ENCODE data around the gene BCL2L13.
"Not testable (repeated sequence)": the region's sequence is repeated elsewhere in the genome, so short reads cannot be mapped to it uniquely, and the experiment has no call there.

BCL2L13 gene

DNA sequence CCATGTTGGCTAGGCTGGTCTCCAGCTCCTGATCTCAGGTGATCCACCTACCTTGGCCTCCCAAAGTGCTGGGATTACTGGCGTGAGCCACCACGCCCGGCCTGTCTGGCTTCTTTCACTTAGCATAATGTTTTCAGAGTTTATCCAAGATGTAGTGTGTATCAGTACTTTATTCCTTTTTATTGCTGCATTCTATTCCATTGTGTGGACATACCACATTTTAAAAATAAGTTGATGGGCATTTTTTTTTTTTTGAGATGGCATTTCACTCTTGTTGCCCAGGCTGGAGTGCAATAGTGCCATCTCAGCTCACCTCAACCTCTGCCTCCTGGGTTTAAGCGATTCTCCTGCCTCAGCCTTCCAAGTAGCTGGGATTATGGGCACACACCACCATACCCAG is 3.8 kb downstream of the BCL2L13 start:
- not testable (repeated sequence) for H3K9me3 ChIP-seq (ENCODE audit: low read length); H2AFZ ChIP-seq (ENCODE audit: low read depth, low read length); H3K4me1 ChIP-seq (ENCODE audit: insufficient read depth, low read length); H3K36me3 ChIP-seq (ENCODE audit: insufficient read depth, low read length); H3K4me3 ChIP-seq (ENCODE audit: low read length); H3K27me3 ChIP-seq (ENCODE audit: insufficient read depth, low read length)

DNA sequence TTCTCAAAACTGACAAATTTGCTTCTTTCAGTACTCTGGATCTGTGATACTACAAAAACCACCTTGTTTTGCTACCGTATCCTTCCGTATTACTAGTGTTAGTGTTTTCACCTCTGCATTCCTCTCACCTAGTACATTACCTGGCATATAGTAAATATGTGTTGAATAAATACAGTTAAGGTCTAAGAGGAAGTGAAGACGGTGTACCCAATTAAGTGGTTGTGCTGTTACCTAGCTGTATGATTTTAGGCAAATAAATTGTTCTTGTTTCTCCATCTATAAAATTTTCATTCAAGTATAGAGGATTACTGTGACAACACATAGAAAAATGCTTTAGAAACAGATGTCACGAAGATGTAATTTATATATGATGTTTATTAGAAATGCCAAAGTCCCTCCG is 8.9 kb downstream of the BCL2L13 start:
- H3K4me3 ChIP-seq (ENCODE audit: low read length) = no peak overlapping the region
- H3K4me1 ChIP-seq (ENCODE audit: insufficient read depth, low read length) = no peaks in the 10 kb centered on the region
- no peaks in the 10 kb centered on the region for H3K27me3 ChIP-seq (ENCODE audit: insufficient read depth, low read length)
- H3K36me3 ChIP-seq (ENCODE audit: insufficient read depth, low read length) = peaks cover 4% of the 10 kb centered on the region
- no peaks in the 10 kb centered on the region for H3K9me3 ChIP-seq (ENCODE audit: low read length)
- H2AFZ ChIP-seq (ENCODE audit: low read depth, low read length) = no peak overlapping the region

DNA sequence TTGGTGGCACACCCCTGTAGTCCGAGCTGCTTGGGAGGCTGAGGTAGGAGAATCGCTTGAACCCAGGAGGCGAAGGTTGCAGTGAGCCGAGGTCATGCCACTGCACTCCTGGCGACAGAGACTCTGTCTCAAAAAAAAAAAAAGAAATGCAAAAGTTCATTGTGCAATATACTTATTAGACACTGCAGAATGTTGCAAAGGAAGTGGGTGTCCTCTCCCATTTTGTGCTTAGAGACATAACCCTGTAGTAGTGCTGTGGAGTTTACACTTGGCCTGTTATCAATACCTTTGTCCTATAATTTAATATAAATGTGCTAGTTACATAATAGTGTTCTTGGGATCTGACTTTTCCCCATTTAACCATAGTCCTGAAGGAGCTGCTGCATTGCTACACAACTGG is 9.4 kb downstream of the BCL2L13 start:
- Histone ChIP-seq H3K9me3 (ENCODE audit: low read length) (no peaks in the 10 kb centered on the region), H3K36me3 (ENCODE audit: insufficient read depth, low read length) (peaks cover 4% of the 10 kb centered on the region), H2AFZ (ENCODE audit: low read depth, low read length) (no peak overlapping the region), H3K27me3 (ENCODE audit: insufficient read depth, low read length) (no peaks in the 10 kb centered on the region), H3K4me1 (ENCODE audit: insufficient read depth, low read length) (no peaks in the 10 kb centered on the region), H3K4me3 (ENCODE audit: low read length) (no peak overlapping the region)

DNA sequence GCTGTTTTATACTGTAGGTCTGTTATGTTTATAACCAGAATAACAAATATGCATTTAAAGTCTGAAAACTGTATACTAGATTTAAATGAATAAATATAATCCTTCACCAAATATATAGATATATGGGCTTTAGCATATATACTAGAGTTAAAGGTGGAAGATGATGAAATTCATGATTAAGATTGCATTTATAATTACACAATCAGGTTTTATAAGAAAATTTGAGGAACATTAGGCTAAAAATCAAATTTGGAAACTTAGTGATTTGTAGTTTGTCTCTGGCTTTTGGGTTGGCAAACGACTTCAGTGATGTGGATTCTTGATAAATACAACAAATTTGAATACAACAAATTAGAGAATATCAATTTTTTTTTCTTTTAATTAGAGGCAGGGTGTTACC is 10.0 kb downstream of the BCL2L13 start:
- no peaks in the 10 kb centered on the region for H3K27me3 ChIP-seq (ENCODE audit: insufficient read depth, low read length)
- H3K4me1 ChIP-seq (ENCODE audit: insufficient read depth, low read length) = no peaks in the 10 kb centered on the region
- H2AFZ ChIP-seq (ENCODE audit: low read depth, low read length) = no peak overlapping the region
- no peaks in the 10 kb centered on the region for H3K9me3 ChIP-seq (ENCODE audit: low read length)
- H3K4me3 ChIP-seq (ENCODE audit: low read length) = no peak overlapping the region
- H3K36me3 ChIP-seq (ENCODE audit: insufficient read depth, low read length) = peaks cover 4% of the 10 kb centered on the region

DNA sequence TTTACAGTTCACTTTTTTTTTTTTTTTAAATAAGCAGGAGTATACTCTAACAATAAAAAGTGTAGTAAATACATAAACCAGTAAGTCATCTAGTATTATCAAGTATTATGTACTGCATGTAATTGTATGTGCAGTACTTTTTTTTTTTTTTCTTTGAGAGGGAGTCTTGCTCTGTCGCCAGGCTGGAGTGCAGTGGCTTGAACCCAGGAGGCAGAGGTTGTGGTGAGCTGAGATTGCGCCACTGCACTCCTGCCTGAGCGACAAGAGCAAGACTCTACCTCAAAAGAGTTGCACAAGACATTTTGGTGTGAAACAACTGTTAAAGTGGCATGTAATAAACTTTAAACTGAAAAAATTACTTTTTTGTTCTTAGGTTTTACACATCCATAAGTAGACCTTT is 16.7 kb downstream of the BCL2L13 start:
- Histone ChIP-seq H3K27me3 (ENCODE audit: insufficient read depth, low read length) (no peaks in the 10 kb centered on the region), H3K4me3 (ENCODE audit: low read length) (no peak overlapping the region), H3K4me1 (ENCODE audit: insufficient read depth, low read length) (no peaks in the 10 kb centered on the region), H3K36me3 (ENCODE audit: insufficient read depth, low read length) (peaks cover 22% of the 10 kb centered on the region), H2AFZ (ENCODE audit: low read depth, low read length) (no peak overlapping the region), H3K9me3 (ENCODE audit: low read length) (no peaks in the 10 kb centered on the region)

DNA sequence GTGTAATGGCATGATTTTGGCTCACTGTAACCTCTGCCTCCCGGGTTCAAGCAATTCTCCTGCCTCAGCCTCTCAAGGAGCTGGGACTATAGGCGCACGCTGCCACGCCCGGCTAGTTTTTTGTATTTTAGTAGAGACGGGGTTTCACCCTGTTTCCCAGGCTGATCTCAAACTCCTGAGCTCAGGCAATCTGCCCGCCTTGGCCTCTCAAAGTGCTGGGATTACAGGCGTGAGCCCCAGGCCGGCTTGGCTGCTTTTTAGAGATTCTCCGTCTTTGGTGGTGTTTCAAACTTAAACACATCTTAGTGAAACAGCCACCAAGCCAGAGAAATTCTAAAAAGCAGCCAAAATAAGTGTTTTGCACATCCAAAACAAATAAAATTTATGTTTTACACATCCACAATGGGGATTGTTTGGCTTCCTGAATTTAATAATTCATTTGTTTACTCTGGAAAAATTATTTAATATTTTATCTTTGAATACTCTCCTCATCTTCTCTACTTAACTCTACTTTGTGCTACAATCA is 18.4 kb downstream of the BCL2L13 start:
- no peaks in the 10 kb centered on the region for H3K4me1 ChIP-seq (ENCODE audit: insufficient read depth, low read length)
- H3K36me3 ChIP-seq (ENCODE audit: insufficient read depth, low read length) = peaks cover 30% of the 10 kb centered on the region
- H2AFZ ChIP-seq (ENCODE audit: low read depth, low read length) = no peak overlapping the region
- H3K4me3 ChIP-seq (ENCODE audit: low read length) = no peak overlapping the region
- no peaks in the 10 kb centered on the region for H3K27me3 ChIP-seq (ENCODE audit: insufficient read depth, low read length)
- H3K9me3 ChIP-seq (ENCODE audit: low read length) = no peaks in the 10 kb centered on the region

DNA sequence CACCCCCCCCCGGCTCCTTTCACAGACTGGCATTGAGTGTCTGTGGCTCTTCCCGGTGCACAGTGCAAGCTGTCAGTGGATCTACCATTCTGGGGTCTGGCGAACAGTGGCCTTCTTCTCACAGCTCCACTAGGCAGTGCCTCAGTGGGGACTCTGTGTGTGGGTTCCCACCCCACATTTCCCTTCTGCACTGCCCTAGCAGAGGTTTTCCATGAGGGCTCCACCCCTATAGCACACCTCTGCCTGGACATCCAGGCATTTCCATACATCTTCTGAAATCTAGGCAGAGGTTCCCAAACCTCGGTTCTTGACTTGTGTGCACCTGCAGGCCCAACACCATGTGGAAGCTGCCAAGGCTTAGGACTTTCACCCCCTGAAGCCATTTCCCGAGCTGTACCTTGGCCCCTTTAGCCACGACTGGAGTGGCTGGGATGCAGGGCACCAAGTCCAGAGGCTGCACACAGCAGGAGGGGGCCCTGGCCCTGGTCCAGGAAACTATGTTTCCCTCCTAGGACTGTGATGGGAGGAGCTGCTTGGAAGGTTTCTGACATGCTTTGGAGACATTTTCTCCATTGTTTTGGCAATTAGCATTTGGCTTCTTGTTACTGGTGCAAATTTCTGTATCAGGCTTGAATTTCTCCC is 26.0 kb downstream of the BCL2L13 start:
- Histone ChIP-seq H2AFZ (ENCODE audit: low read depth, low read length) (no peak overlapping the region), H3K27me3 (ENCODE audit: insufficient read depth, low read length) (no peaks in the 10 kb centered on the region), H3K4me1 (ENCODE audit: insufficient read depth, low read length) (no peaks in the 10 kb centered on the region), H3K4me3 (ENCODE audit: low read length) (no peak overlapping the region), H3K9me3 (ENCODE audit: low read length) (peaks cover 24% of the 10 kb centered on the region), H3K36me3 (ENCODE audit: insufficient read depth, low read length) (peaks cover 38% of the 10 kb centered on the region)

DNA sequence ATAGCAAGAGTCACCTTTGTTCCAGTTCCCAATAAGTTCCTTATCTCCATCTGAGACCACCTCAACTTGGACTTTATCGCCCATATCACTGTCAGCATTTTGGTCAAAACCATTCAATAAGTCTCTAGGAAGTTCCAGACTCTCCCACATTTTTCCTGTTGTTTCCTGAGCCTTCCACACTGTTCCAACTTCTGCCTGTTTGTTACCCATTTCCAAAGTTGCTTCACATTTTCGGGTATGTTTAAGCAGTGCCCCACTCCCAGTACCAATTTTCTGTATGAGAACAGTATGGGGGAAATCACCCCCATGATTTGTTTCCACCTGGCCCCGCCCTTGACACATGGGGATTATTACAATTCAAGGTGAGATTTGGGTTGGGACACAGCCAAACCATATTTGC is 26.7 kb downstream of the BCL2L13 start:
- Histone ChIP-seq H3K4me3 (ENCODE audit: low read length) (no peak overlapping the region), H2AFZ (ENCODE audit: low read depth, low read length) (no peak overlapping the region), H3K9me3 (ENCODE audit: low read length) (peaks cover 24% of the 10 kb centered on the region), H3K36me3 (ENCODE audit: insufficient read depth, low read length) (peaks cover 33% of the 10 kb centered on the region), H3K27me3 (ENCODE audit: insufficient read depth, low read length) (no peaks in the 10 kb centered on the region), H3K4me1 (ENCODE audit: insufficient read depth, low read length) (no peaks in the 10 kb centered on the region)

DNA sequence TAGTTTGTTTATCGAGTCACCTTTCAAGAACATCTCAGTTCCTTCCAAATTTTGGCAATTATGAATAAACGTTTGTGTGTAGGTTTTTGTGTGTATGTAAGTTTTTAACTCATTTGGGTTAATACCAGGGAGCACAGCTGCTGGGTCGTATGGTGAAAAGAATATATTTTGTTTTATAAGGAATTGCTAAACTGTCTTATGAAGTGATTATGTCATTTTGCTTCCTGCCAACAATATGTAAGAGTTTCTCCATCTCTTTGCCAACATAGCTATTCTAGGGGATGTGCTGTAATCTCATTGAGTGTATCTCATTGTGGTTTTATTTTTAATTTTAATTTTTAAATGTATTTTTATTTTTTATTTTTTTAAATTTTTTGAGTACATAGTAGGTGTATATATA is 27.3 kb downstream of the BCL2L13 start:
- Histone ChIP-seq H2AFZ (ENCODE audit: low read depth, low read length) (no peak overlapping the region), H3K4me3 (ENCODE audit: low read length) (no peak overlapping the region), H3K9me3 (ENCODE audit: low read length) (peaks cover 24% of the 10 kb centered on the region), H3K36me3 (ENCODE audit: insufficient read depth, low read length) (peaks cover 31% of the 10 kb centered on the region), H3K4me1 (ENCODE audit: insufficient read depth, low read length) (no peaks in the 10 kb centered on the region), H3K27me3 (ENCODE audit: insufficient read depth, low read length) (no peaks in the 10 kb centered on the region)

DNA sequence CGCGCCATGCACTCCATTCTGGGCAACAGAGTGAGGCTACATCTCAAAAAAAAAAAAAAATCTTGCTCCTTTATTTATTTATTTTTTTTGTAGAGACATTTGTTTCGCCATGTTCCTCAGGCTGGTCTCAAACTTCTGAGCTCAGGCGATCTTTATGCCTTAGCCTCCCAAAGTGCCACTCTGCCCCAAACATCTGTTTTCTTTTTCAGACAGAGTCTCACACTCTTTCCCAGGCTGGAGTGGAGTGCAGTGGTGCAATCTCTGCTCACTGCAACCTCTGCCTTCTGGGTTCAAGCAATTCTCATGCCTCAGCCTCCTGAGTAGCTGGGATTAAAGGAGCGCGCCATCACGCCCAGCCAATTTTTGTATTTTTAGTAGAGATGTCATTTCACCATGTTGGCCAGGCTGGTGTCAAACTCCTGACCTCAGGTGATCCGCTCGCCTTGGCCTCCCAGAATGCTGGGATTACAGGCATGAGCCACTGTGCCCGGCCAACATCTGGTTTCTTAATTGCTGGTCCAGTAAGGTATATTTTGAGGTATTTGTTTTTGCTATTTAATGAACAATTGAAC is 33.0 kb downstream of the BCL2L13 start:
- H3K9me3 ChIP-seq (ENCODE audit: low read length); H3K27me3 ChIP-seq (ENCODE audit: insufficient read depth, low read length); H3K4me3 ChIP-seq (ENCODE audit: low read length); H3K36me3 ChIP-seq (ENCODE audit: insufficient read depth, low read length); H2AFZ ChIP-seq (ENCODE audit: low read depth, low read length): not testable (repeated sequence)
- H3K4me1 ChIP-seq (ENCODE audit: insufficient read depth, low read length) = peaks cover 18% of the 10 kb centered on the region

DNA sequence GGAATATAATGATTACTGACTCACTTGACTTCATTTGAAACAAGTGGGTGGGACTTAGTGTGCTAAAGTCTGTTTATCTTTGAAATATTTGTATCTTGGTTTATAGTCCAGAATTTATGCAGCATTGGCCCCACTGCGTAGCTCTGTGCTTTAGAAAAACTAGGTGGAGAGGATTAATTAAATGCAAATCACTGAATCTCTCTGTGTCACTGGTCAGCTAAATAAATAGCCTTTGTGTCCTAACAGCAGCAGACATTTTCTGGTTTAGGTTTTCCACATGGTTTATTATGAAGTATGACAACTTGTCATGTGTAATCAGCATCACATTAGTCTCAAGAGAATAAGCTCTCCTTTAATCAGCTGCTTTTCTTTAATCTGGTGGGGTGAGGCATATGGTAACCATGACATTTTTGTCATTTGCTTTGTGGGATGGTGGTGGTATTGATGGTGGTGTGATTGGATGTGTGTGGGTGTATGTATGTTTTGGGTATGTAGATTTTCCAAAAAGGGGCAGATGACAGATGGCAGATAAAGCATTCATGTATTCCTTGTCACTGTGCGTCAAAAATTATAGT is 33.9 kb downstream of the BCL2L13 start:
- H3K36me3 ChIP-seq (ENCODE audit: insufficient read depth, low read length) = peaks cover 2% of the 10 kb centered on the region
- H3K9me3 ChIP-seq (ENCODE audit: low read length) = peaks cover 3% of the 10 kb centered on the region
- peaks cover 18% of the 10 kb centered on the region for H3K4me1 ChIP-seq (ENCODE audit: insufficient read depth, low read length)
- no peaks in the 10 kb centered on the region for H3K27me3 ChIP-seq (ENCODE audit: insufficient read depth, low read length)
- H3K4me3 ChIP-seq (ENCODE audit: low read length) = no peak overlapping the region
- no peak overlapping the region for H2AFZ ChIP-seq (ENCODE audit: low read depth, low read length)

DNA sequence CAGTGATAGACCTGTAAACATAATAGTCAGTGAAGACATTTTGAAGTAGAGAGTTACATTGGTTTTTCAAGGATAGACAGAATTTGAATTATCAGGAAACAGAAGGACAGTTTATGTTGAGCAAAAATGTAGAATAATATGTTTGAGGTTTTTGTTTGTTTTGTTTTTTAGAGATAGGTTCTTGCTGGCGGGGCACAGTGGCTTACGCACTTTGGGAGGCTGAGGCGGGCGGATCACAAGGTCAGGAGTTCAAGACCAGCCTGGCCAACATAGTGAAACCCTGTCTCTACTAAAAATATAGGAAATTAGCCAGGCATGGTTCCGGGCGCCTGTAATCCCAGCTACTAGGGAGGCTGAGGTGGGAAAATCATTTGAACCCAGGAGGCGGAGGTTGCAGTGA is 35.6 kb downstream of the BCL2L13 start:
- Histone ChIP-seq H3K36me3 (ENCODE audit: insufficient read depth, low read length) (peaks cover 2% of the 10 kb centered on the region), H3K4me3 (ENCODE audit: low read length) (no peak overlapping the region), H2AFZ (ENCODE audit: low read depth, low read length) (no peak overlapping the region), H3K4me1 (ENCODE audit: insufficient read depth, low read length) (peaks cover 18% of the 10 kb centered on the region), H3K27me3 (ENCODE audit: insufficient read depth, low read length) (no peaks in the 10 kb centered on the region), H3K9me3 (ENCODE audit: low read length) (peaks cover 3% of the 10 kb centered on the region)

DNA sequence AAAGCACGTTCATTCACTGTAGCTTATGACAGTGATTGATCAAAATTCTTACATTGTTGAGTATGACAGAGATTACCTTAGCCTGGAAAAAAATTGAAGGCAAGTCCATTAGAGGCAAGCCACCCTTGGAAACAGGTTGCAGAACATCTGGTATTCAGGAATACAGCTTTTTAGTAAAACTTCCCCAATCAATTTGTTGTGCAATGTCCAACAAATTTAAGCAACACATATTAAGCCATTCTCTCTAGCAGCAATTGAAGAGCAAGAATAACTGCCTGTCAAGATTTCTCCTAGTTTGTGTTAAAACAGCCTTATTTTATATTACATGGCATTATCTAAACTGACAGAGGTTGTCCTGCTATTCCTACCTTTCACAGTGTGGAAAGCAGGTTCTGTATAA is 37.0 kb downstream of the BCL2L13 start:
- H3K9me3 ChIP-seq (ENCODE audit: low read length) = no peaks in the 10 kb centered on the region
- no peak overlapping the region for H3K4me3 ChIP-seq (ENCODE audit: low read length)
- no peaks in the 10 kb centered on the region for H3K27me3 ChIP-seq (ENCODE audit: insufficient read depth, low read length)
- peaks cover 18% of the 10 kb centered on the region for H3K4me1 ChIP-seq (ENCODE audit: insufficient read depth, low read length)
- no peak overlapping the region for H2AFZ ChIP-seq (ENCODE audit: low read depth, low read length)
- peaks cover 1% of the 10 kb centered on the region for H3K36me3 ChIP-seq (ENCODE audit: insufficient read depth, low read length)
